AG04450 (cell line): Measurements from ENCODE around the gene RIPOR2. TPM values are rescaled to one million over a fixed set of nuclear protein-coding genes. Genes with fewer than 3 reads are reported as not detected.
"Not testable (repeated sequence)": the region's sequence is repeated elsewhere in the genome, so short reads cannot be mapped to it uniquely, and the experiment has no call there.

ENCODE experiments used
- CTCF ChIA-PET: fragments of 300-600, 350-600 bp; formaldehyde crosslinking; extraction: SDS; loops from one replicate; lab custom pipeline; 2022; ENCODE audit warnings: antibody characterized with exemption, inconsistent platforms; lab: Charles Lee
- POLR2A ChIA-PET: fragments of 350-600 bp; formaldehyde crosslinking; extraction: SDS; loops from one replicate; lab custom pipeline; 2021; ENCODE audit warnings: antibody characterized with exemption, inconsistent platforms; lab: Yijun Ruan, JAX
- DNase-seq: peaks from one replicate; pipeline ENCODE4 v3.0.0-alpha.2; 2011; ENCODE audit warnings: low read depth, low spot score
- H3K27ac ChIP-seq: one replicate; pipeline ENCODE4 v1.5.1; 2012; ENCODE audit warnings: low read depth, low read length, control low read depth
- H3K27me3 ChIP-seq: one replicate; pipeline ENCODE4 v1.6.0; 2012; ENCODE audit warnings: low read length; ENCODE audit not compliant: control insufficient read depth, insufficient read depth
- H3K4me3 ChIP-seq: 2 replicates; pipeline ENCODE4 v1.5.1; 2011; ENCODE audit warnings: mild to moderate bottlenecking, low read depth, low read length, control low read depth
- H3K9me3 ChIP-seq: 2 replicates; pipeline ENCODE4 v1.5.1; 2012; ENCODE audit warnings: low read length; ENCODE audit not compliant: control insufficient read depth, insufficient read depth
- CTCF ChIP-seq: IDR thresholded peaks from 2 replicates; pipeline ENCODE4 v1.5.1; 2011; ENCODE audit warnings: low read depth, low read length, control low read depth, inconsistent platforms
- polyA plus RNA-seq: library from polyadenylated mRNA; depleted of rRNA; stranded (reverse); fragments of >200 nt; gene quantifications from 2 replicates; pipeline ENCODE4 v1.2.3, GENCODE V29; 2011

RIPOR2 gene
- polyA plus RNA-seq, 1 experiment, result 7.3 TPM

- ChIA-PET CTCF (interaction anchor here (0.6 to 2.5 kb wide), 5 partner anchors 15 to 152 kb away, joined by 3 to 8 read pairs (median 4); no protein-coding TSS in a partner anchor), POLR2A (interaction anchor here (0.6 kb wide), 1 partner anchor 136 kb away, joined by 5 read pairs; no protein-coding TSS in a partner anchor)
- TF ChIP-seq CTCF, result no peak
- H3K27me3 ChIP-seq, result no peaks in the 10 kb centered on the region
- H3K27ac ChIP-seq, result no peak overlapping the region
- H3K4me3 ChIP-seq, result no peak overlapping the region
- no peaks in the 10 kb centered on the region for H3K9me3 ChIP-seq
- DNase-seq, result no peak
These were observed 16.5 kb downstream of the RIPOR2 start for GRCh38 chr6:24919056-24919892.

- H3K27ac ChIP-seq, result no peak overlapping the region
- no peak for DNase-seq
- POLR2A ChIA-PET, result no interaction called here
- no peak overlapping the region for H3K4me3 ChIP-seq
- H3K27me3 ChIP-seq, result no peaks in the 10 kb centered on the region
- no peak for TF ChIP-seq CTCF
- no peaks in the 10 kb centered on the region for H3K9me3 ChIP-seq
- CTCF ChIA-PET, result interaction anchor here (0.6 to 2.5 kb wide), 7 partner anchors 9 to 303 kb away, joined by 3 to 8 read pairs (median 3); no protein-coding TSS in a partner anchor
These were observed 17.1 kb downstream of the RIPOR2 start for GRCh38 chr6:24918641-24919055.

- CTCF ChIA-PET, result interaction anchor here (0.9 kb wide), 1 partner anchor 60 kb away, joined by 4 read pairs; no protein-coding TSS in a partner anchor
These were observed 19.3 kb downstream of the RIPOR2 start for GRCh38 chr6:24916496-24916895.

GRCh38 chr6:24915641-24916040 lies 20.1 kb downstream of the RIPOR2 start:
- no peak for TF ChIP-seq CTCF
- ChIA-PET CTCF (interaction anchor here (0.9 kb wide), 1 partner anchor 59 kb away, joined by 4 read pairs; no protein-coding TSS in a partner anchor), POLR2A (no interaction called here)
- Histone ChIP-seq H3K9me3 (no peaks in the 10 kb centered on the region), H3K27me3 (peaks cover 1% of the 10 kb centered on the region), H3K27ac (no peak overlapping the region), H3K4me3 (no peak overlapping the region)
- DNase-seq, result no peak

More at GRCh38 chr6:24916496-24916895, 19.3 kb downstream of the RIPOR2 start:
- Histone ChIP-seq H3K27ac (no peak overlapping the region), H3K27me3 (no peaks in the 10 kb centered on the region), H3K9me3 (no peaks in the 10 kb centered on the region), H3K4me3 (no peak overlapping the region)
- POLR2A ChIA-PET, result no interaction called here
- no peak for DNase-seq
- no peak for TF ChIP-seq CTCF

GRCh38 chr6:24914082-24914481 lies 21.7 kb downstream of the RIPOR2 start:
- POLR2A ChIA-PET, result not testable (repeated sequence)
- CTCF ChIA-PET, result interaction anchor here (2.5 kb wide), 1 partner anchor 77 kb away, joined by 13 read pairs; no protein-coding TSS in a partner anchor

More at GRCh38 chr6:24914082-24914481, 21.7 kb downstream of the RIPOR2 start:
- not testable (repeated sequence) for H3K9me3 ChIP-seq, H3K27ac ChIP-seq, H3K4me3 ChIP-seq, DNase-seq, H3K27me3 ChIP-seq
